ENCODE results near the gene HTRA2.

The HTRA2 gene

DNA sequence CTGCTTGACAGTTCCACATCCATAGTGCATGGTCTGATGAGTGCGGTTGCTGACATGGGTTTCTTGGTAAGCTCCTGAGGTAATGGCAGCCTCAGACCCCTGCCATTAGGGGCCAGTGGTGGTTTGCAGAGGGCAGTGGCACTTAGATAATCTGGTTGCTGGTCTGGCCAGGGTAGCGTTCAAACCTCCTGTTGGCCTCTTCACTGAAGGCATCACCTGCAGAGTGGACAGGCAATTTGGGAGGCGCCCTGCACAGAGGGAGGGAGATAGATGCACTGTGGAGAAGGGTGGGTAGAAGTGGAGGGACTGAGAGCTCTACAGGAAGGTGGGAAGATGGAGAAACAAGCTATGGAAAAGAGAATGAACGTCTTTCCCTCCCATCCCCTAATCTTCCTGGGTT, 3.7 kb downstream of the HTRA2 start:
- Histone ChIP-seq H2AK5ac (ENCODE audit: low read depth, low read length) (no peak overlapping the region), H3K27me3 (ENCODE audit: control insufficient read depth in 3 of 3, insufficient read depth in 3 of 3, low read depth in 1 of 3, low read length in 3 of 3) (no peaks in the 10 kb centered on the region), H3K4me1 (ENCODE audit: control insufficient read depth in 2 of 2, insufficient read depth in 1 of 2, low read depth in 1 of 2, low read length in 2 of 2) (peaks cover 7 to 15% of the 10 kb centered on the region in 2 donors), H3K4me3 (ENCODE audit: low read length in 2 of 2) (no peak overlapping the region), H3K9me3 (replicated peaks in 1 of 2; ENCODE audit: control insufficient read depth in 2 of 2, insufficient read depth in 1 of 2, low read depth in 1 of 2, low read length in 2 of 2) (no peaks in the 10 kb centered on the region), H2BK15ac (ENCODE audit: low read length) (no peak overlapping the region), H3K36me3 (replicated peaks in 1 of 2; ENCODE audit: control insufficient read depth in 2 of 2, insufficient read depth in 2 of 2, low read length in 2 of 2) (peaks cover 15 to 51% of the 10 kb centered on the region in 2 donors), H3K18ac (ENCODE audit: low read length) (no peak overlapping the region), H3K14ac (ENCODE audit: low read length) (no peak overlapping the region), H2BK5ac (ENCODE audit: low read length) (no peak overlapping the region), H4K91ac (ENCODE audit: low read depth, low read length, poor library complexity) (no peak overlapping the region), H3K23ac (ENCODE audit: low read depth, low read length, poor library complexity) (no peak overlapping the region), H3K79me1 (ENCODE audit: low read depth, low read length) (peaks cover 4% of the 10 kb centered on the region), H2BK12ac (ENCODE audit: low read length) (no peak overlapping the region), H2BK120ac (ENCODE audit: low read depth, low read length) (no peak overlapping the region), H3K4me2 (ENCODE audit: insufficient read depth, low read length, poor library complexity, severe bottlenecking) (no peak overlapping the region), H2AFZ (ENCODE audit: low read length) (no peak overlapping the region), H3K27ac (replicated peaks; ENCODE audit: low read length) (no peak overlapping the region), H3K9ac (ENCODE audit: low read depth, low read length, poor library complexity) (no peak overlapping the region), H4K8ac (ENCODE audit: low read depth, low read length) (no peak overlapping the region), H3K4ac (ENCODE audit: low read length) (no peak overlapping the region)
- no peak for DNase-seq (ENCODE audit: low spot score)
- no CpG with 5 or more reads among the region's 4 CpGs for WGBS, 2 donors (ENCODE audit: extremely low coverage in 2 of 2, insufficient read length in 2 of 2, insufficient replicate concordance in 1 of 2)

DNA sequence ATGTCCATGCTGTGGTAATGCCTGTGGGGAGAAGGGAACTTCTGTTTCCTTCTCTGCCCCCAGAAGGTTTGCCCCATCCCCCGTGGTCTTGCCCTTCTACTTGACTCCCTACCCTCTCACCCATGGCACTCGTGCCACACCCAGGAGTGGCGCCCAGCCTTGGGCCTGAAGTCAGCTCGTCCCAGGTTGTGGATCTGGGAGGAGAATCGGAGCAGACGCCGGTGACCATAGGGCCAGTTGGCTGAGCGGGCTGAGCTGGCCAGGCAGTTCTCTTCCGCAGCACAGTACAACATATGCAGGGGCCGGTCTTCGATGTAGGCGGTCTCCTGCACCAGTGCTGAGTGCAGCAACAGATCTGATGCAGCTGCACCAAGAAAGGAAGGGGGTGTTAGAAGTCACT, 4.7 kb downstream of the HTRA2 start:
- no peak overlapping the region for H2BK5ac ChIP-seq (ENCODE audit: low read length)
- peaks cover 15 to 51% of the 10 kb centered on the region in 2 donors for H3K36me3 ChIP-seq (replicated peaks in 1 of 2; ENCODE audit: control insufficient read depth in 2 of 2, insufficient read depth in 2 of 2, low read length in 2 of 2)
- no peak overlapping the region for H2BK15ac ChIP-seq (ENCODE audit: low read length)
- H2BK12ac ChIP-seq (ENCODE audit: low read length): no peak overlapping the region
- no peak overlapping the region for H3K27ac ChIP-seq (replicated peaks; ENCODE audit: low read length)
- H3K4ac ChIP-seq (ENCODE audit: low read length): no peak overlapping the region
- no peak overlapping the region for H2AFZ ChIP-seq (ENCODE audit: low read length)
- no peak overlapping the region for H3K14ac ChIP-seq (ENCODE audit: low read length)
- no peak overlapping the region for H4K91ac ChIP-seq (ENCODE audit: low read depth, low read length, poor library complexity)
- peaks cover 5 to 9% of the 10 kb centered on the region in 2 donors for H3K4me1 ChIP-seq (ENCODE audit: control insufficient read depth in 2 of 2, insufficient read depth in 1 of 2, low read depth in 1 of 2, low read length in 2 of 2)
- no peaks in the 10 kb centered on the region for H3K27me3 ChIP-seq (ENCODE audit: control insufficient read depth in 3 of 3, insufficient read depth in 3 of 3, low read depth in 1 of 3, low read length in 3 of 3)
- WGBS, 2 donors (ENCODE audit: extremely low coverage in 2 of 2, insufficient read length in 2 of 2, insufficient replicate concordance in 1 of 2): no CpG with 5 or more reads among the region's 12 CpGs
- DNase-seq (ENCODE audit: low spot score): no peak
- H3K4me2 ChIP-seq (ENCODE audit: insufficient read depth, low read length, poor library complexity, severe bottlenecking): no peak overlapping the region
- H3K18ac ChIP-seq (ENCODE audit: low read length): no peak overlapping the region
- no peaks in the 10 kb centered on the region for H3K79me1 ChIP-seq (ENCODE audit: low read depth, low read length)
- H3K23ac ChIP-seq (ENCODE audit: low read depth, low read length, poor library complexity): no peak overlapping the region
- no peak overlapping the region for H2AK5ac ChIP-seq (ENCODE audit: low read depth, low read length)
- H3K9me3 ChIP-seq (replicated peaks in 1 of 2; ENCODE audit: control insufficient read depth in 2 of 2, insufficient read depth in 1 of 2, low read depth in 1 of 2, low read length in 2 of 2): no peaks in the 10 kb centered on the region
- no peak overlapping the region for H4K8ac ChIP-seq (ENCODE audit: low read depth, low read length)
- H3K4me3 ChIP-seq (ENCODE audit: low read length in 2 of 2): no peak overlapping the region
- no peak overlapping the region for H2BK120ac ChIP-seq (ENCODE audit: low read depth, low read length)
- peak overlapping the region; percentile 13 for H3K9ac ChIP-seq (ENCODE audit: low read depth, low read length, poor library complexity)

DNA sequence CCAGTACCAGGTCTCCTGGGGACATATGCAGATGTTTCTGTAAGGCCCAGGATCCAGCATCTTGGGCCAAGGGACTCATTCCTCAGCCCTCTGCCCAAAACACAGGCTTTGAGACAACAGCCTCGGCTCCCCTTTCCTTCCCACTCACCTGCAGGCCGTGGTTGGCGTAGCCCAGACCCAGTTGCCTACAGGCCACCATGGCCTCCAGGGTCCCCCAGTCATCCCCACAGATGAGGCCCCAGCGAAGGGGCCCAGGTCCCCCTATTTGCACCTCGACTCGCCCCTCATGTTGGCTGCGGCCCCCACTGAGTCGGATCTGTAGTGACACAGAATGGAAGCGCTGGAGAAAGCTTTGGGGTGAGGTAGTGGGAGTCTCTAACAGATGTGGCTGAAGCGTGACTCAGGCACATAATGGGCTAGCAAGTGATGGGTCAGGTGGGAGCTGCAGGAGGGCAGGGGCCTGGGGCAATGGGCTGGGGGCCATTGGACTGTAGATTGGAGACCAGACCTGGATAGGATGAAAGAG, 5.8 kb downstream of the HTRA2 start:
- Histone ChIP-seq H2BK12ac (ENCODE audit: low read length) (no peak overlapping the region), H3K14ac (ENCODE audit: low read length) (no peak overlapping the region), H2BK15ac (ENCODE audit: low read length) (no peak overlapping the region), H2BK5ac (ENCODE audit: low read length) (no peak overlapping the region), H3K4ac (ENCODE audit: low read length) (no peak overlapping the region), H4K91ac (ENCODE audit: low read depth, low read length, poor library complexity) (no peak overlapping the region), H2AFZ (ENCODE audit: low read length) (no peak overlapping the region), H3K4me1 (ENCODE audit: control insufficient read depth in 2 of 2, insufficient read depth in 1 of 2, low read depth in 1 of 2, low read length in 2 of 2) (peaks cover 4 to 9% of the 10 kb centered on the region in 2 donors), H3K9ac (ENCODE audit: low read depth, low read length, poor library complexity) (no peak overlapping the region), H2BK120ac (ENCODE audit: low read depth, low read length) (no peak overlapping the region), H3K4me3 (ENCODE audit: low read length in 2 of 2) (no peak overlapping the region), H3K27me3 (ENCODE audit: control insufficient read depth in 3 of 3, insufficient read depth in 3 of 3, low read depth in 1 of 3, low read length in 3 of 3) (no peaks in the 10 kb centered on the region), H3K4me2 (ENCODE audit: insufficient read depth, low read length, poor library complexity, severe bottlenecking) (no peak overlapping the region), H3K23ac (ENCODE audit: low read depth, low read length, poor library complexity) (no peak overlapping the region), H3K36me3 (replicated peaks in 1 of 2; ENCODE audit: control insufficient read depth in 2 of 2, insufficient read depth in 2 of 2, low read length in 2 of 2) (peaks cover 15 to 51% of the 10 kb centered on the region in 2 donors), H4K8ac (ENCODE audit: low read depth, low read length) (no peak overlapping the region), H3K18ac (ENCODE audit: low read length) (no peak overlapping the region), H3K79me1 (ENCODE audit: low read depth, low read length) (no peaks in the 10 kb centered on the region), H2AK5ac (ENCODE audit: low read depth, low read length) (no peak overlapping the region), H3K27ac (replicated peaks; ENCODE audit: low read length) (no peak overlapping the region), H3K9me3 (replicated peaks in 1 of 2; ENCODE audit: control insufficient read depth in 2 of 2, insufficient read depth in 1 of 2, low read depth in 1 of 2, low read length in 2 of 2) (no peaks in the 10 kb centered on the region)
- WGBS, 2 donors (ENCODE audit: extremely low coverage in 2 of 2, insufficient read length in 2 of 2, insufficient replicate concordance in 1 of 2): no CpG with 5 or more reads among the region's 10 CpGs
- DNase-seq (ENCODE audit: low spot score): no peak

DNA sequence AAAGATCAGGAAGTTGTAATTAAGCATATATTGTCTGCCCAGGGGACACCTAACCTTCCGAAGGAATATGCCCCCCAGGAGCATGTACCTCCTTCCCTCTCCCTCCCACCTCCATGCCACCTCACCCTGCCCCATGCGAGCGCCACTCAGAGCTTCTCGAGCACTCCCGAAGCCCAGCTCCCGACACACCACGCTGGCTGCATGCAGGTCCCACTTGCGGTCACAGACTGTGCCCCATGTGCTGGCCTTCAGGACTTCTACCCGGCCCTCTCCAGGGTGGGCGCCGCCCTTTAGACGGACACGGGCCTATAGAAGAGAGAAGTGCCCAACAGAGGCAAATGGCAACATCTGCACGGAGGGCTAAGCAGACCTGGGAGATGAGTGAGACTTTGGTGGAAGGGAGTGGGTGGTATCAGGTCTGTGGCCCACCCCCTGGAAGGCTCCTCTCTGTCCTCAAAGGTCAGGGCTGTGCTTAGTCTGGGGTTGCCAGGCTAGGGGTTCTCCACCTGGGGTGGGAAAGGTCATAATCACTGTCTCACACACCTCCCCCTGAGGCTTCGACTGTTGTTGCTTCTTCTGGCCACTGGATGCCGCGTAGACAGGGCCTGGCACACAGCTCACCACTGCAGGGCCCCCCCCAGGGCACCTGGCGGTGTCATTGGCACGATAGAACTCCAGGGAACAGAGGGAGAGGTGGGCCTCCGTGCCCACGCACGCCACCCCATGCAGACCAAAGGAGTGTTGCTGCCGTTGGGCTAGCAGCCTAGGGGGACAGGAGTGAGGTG, 6.6 kb downstream of the HTRA2 start:
- H3K4me1 ChIP-seq (ENCODE audit: control insufficient read depth in 2 of 2, insufficient read depth in 1 of 2, low read depth in 1 of 2, low read length in 2 of 2): peaks cover 0 to 1% of the 10 kb centered on the region in 2 donors
- no peak overlapping the region for H3K4me2 ChIP-seq (ENCODE audit: insufficient read depth, low read length, poor library complexity, severe bottlenecking)
- no peak for DNase-seq (ENCODE audit: low spot score)
- no peaks in the 10 kb centered on the region for H3K79me1 ChIP-seq (ENCODE audit: low read depth, low read length)
- H3K4me3 ChIP-seq (ENCODE audit: low read length in 2 of 2): no peak overlapping the region
- no peaks in the 10 kb centered on the region for H3K27me3 ChIP-seq (ENCODE audit: control insufficient read depth in 3 of 3, insufficient read depth in 3 of 3, low read depth in 1 of 3, low read length in 3 of 3)
- H3K9ac ChIP-seq (ENCODE audit: low read depth, low read length, poor library complexity): no peak overlapping the region
- no peak overlapping the region for H3K4ac ChIP-seq (ENCODE audit: low read length)
- no peak overlapping the region for H3K18ac ChIP-seq (ENCODE audit: low read length)
- H2BK5ac ChIP-seq (ENCODE audit: low read length): peak overlapping the region; percentile 32
- peak overlapping the region; percentile 21 for H4K8ac ChIP-seq (ENCODE audit: low read depth, low read length)
- H2BK12ac ChIP-seq (ENCODE audit: low read length): no peak overlapping the region
- H2AFZ ChIP-seq (ENCODE audit: low read length): no peak overlapping the region
- H3K23ac ChIP-seq (ENCODE audit: low read depth, low read length, poor library complexity): no peak overlapping the region
- no CpG with 5 or more reads among the region's 23 CpGs for WGBS, 2 donors (ENCODE audit: extremely low coverage in 2 of 2, insufficient read length in 2 of 2, insufficient replicate concordance in 1 of 2)
- no peaks in the 10 kb centered on the region for H3K9me3 ChIP-seq (replicated peaks in 1 of 2; ENCODE audit: control insufficient read depth in 2 of 2, insufficient read depth in 1 of 2, low read depth in 1 of 2, low read length in 2 of 2)
- H2AK5ac ChIP-seq (ENCODE audit: low read depth, low read length): no peak overlapping the region
- no peak overlapping the region for H4K91ac ChIP-seq (ENCODE audit: low read depth, low read length, poor library complexity)
- no peak overlapping the region for H3K27ac ChIP-seq (replicated peaks; ENCODE audit: low read length)
- H2BK15ac ChIP-seq (ENCODE audit: low read length): no peak overlapping the region
- H3K36me3 ChIP-seq (replicated peaks in 1 of 2; ENCODE audit: control insufficient read depth in 2 of 2, insufficient read depth in 2 of 2, low read length in 2 of 2): peaks cover 14 to 48% of the 10 kb centered on the region in 2 donors
- no peak overlapping the region for H2BK120ac ChIP-seq (ENCODE audit: low read depth, low read length)
- H3K14ac ChIP-seq (ENCODE audit: low read length): no peak overlapping the region

Measured in neuronal stem cell (in vitro differentiated cells).